ENCODE measurements around the gene BMS1.
"Not testable (repeated sequence)": the region's sequence is repeated elsewhere in the genome, so short reads cannot be mapped to it uniquely, and the experiment has no call there.

Gene BMS1

GRCh38 chr10:42782446-42783180, at the start of gene BMS1:
TSS of gene BMS1 (plus strand) at chr10:42782795. CDS start at chr10:42784395, 1,600 bp downstream.
- no peak for FAIRE-seq

DNA sequence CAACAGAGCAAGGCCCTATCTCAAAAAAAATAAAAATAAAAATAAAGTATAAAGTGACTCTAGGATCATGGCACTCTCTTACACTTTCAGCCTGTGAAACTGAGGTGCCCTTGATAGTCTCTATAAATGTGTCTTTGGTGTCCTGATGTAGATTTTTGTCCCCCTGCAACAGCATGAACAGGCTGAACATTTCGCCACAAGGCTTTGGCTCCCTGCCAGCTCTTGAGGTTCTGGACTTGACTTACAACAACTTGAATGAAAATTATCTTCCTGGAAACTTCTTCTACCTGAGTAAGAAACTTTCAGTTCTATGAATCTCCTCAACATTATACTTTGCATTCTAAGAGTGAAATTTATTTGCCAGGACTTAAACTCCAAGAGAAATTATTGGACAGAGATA, 48.1 kb upstream of the BMS1 start:
- no peak for FAIRE-seq

DNA sequence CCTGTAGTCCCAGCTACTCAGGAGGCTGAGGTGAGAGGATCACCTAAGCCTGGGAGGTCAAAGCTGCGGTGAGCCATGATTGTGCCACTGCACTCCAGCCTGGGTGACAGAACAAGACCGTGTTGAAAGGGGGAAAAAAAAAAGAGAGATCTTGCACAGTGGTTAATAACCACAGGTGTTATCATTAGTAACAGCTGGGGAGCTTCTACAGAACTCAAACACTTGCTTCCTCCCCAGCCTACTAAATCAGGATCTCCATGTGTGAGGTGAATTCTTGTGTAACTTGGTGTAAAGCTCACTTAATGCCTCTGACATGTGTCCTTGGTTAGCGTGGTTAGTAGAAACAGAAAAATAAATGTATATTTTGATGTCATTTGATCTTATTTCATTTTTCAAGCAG, 43.9 kb upstream of the BMS1 start:
- FAIRE-seq, result no peak

DNA sequence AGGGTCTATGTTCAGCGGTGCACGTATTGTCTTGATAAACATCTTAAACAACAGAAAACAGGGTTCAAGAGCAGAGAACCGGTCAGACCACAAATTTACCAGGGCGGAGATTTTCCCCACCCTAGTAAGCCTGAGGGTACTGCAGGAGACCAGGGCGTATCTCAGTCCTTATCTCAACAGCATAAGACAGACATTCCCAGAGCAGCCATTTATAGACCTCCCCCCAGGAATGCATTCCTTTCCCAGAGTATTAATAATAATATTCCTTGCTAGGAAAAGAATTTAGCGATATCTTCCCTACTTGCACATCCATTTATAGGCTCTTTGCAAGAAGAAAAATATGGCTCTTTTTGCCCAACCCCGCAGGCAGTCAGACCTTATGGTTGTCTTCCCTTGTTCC, 41.1 kb upstream of the BMS1 start:
- FAIRE-seq, result not testable (repeated sequence)

DNA sequence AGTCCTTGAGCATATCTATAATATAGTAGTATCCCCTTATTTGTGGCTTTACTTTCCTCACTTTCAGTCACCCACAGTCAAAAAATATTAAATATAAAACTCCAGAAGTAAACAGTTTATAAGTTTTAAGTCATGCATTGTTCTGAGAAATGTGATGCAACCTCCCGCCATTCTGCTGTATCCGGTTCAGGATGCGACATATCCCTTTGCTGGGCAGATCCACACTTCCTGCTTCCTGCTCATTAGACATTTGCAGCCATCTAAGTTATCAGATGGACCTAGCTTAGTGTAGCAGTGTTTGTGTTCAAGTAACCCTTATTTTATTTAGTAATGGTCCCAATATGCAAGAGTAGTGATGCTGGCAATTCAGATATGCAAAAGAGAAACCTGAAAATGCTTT, 38.9 kb upstream of the BMS1 start:
- FAIRE-seq, result no peak

DNA sequence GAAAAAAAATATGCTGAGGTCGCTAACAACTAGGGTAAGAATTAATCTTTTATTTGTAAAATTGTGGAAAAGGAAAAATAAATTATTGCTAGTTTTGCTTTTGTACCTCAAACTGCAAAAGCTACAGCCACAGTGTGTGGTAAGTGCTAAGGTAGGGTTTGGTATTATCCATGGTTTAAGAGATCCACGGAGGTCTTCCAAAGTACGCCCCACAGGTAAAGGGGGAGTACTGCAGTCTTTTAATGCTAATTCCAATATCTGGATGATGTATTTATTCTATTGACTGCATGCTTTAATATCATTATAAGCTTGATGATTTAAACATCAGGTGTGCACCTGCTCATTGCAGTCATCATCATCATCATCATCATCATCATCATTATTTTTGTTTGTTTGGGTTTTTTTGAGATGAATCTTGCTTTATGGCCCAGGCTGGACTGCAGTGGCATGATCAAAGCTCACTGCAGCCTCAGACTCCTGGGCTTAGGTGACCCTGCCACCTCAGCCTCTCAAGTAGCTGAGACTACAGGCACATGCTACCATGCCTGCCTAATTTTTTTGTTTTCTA, 38.4 kb upstream of the BMS1 start:
- no peak for FAIRE-seq

DNA sequence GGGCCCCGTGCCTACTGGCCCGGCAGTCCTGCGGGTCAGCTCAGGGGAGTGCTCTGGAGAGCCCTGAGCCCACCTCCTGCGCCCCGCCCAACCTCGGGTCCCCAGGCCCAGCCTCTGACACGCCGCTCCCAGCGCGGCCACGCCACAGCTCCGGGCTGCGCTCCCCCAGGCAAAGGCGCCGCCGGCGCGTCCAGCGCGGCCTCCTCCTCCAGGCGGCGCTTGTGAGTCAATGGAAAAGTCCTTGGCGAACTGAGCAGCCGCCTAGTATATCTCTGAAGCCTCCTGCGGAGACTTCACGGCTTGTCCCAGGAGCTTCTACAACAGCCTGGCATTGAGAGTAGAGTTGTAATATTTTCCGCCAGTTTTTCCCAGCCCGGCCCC, 29.5 kb upstream of the BMS1 start:
- FAIRE-seq, result no peak

DNA sequence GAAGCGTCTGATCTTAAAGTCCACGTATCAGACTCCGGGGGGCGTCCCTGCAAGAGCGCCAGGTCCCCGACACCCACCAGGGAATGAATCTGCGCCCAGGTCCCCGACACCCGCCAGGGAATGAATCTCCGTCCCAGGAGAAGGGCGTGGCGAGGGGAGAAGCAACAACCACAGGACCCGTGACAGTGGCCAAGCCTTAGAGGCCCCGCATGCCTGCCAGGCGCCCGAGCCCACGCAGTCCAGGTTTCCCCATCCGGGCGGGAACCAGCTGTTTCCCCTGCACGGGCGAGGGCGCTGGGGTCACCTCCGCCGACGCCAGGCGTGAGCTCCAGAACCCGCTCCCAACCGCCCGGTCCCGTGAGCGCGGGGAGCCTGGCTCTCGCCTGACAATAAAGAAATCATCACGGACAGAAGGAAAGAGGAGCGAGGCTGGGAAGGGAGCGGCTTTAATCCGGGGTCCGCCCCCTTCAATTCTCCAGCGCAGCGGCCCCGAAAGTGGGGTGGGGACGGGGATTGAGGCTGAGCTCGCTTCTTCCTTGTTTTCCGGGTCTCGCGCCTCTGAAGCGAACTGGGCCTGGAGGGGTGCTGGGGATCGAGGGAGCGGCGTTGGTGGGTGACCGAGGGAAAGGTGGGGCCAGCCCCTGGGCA, 29.0 kb upstream of the BMS1 start:
- FAIRE-seq, result no peak

GRCh38 chr10:42754155-42755027, 28.2 kb upstream of the BMS1 start:
- FAIRE-seq, result no peak

DNA sequence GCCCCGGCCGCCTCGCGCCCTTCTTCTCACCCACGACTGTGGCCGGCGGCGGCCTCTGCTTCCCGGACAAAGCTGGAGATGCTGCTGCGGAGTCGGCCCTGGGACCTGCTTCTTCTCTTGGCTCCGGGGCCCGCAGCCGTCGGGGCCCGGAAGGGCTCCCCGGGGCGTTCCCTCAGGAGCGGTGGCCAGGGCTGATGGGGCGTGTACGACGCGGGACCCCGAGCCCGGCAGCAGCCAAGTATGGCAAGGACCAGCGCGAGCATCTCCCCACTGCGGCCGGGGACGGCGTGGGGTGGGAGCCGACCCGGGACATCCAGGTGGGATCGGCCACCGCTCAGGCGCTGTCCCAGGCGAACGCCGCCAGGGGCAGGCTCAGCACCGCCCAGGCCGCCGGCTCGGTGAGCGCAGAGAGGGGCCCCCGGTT, 27.6 kb upstream of the BMS1 start:
- no peak for FAIRE-seq

DNA sequence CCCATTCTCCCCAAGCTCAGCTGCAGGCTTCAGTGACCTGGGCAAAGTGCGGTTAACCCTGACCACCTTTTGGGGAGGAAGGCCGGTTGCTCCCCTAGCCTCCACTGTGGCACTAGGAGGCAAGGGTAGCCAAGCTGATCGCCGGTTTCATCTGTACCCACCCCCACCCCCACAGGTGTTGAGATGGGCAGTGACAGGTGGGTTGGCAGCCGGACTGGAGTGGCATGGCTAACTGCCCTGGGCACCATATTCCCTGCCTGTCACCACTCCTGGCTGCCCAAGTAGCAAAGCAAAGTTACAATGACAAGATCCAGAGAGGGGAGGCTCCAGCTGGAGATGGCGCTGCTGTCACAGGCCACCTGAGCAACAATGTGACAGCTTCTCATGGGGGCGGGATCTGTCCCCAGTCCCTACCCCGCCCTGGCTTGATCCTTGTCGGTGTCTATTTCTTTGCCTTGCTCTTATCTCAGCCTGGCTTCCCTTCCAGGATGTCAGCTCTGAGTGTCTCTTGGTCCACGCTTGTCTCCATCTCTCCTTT, 27.0 kb upstream of the BMS1 start:
- FAIRE-seq, result no peak

DNA sequence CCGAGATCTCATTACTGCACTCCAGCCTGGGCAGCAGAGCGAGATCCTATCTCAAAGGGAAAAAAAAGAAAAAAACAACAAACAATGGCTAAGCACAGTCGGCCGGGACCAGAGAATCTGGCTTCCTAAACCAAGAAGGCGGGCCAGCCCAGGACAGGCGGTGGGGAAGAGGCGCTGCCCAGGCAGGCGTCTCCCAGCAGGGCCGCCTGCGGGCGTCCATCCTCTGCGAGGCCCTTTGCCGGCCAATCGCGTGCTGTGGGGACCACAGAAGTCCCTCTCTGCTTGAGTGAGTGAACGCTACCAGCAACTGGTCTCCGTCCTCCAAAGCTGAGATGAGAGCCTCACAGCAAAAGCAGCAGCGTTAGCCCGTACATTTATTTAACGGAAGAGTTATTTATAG, 14.7 kb upstream of the BMS1 start:
- FAIRE-seq, result no peak

GRCh38 chr10:42768581-42769152, 13.9 kb upstream of the BMS1 start:
- FAIRE-seq, result no peak

- no peak for FAIRE-seq
These were observed 13.4 kb upstream of the BMS1 start for GRCh38 chr10:42769173-42769572.

DNA sequence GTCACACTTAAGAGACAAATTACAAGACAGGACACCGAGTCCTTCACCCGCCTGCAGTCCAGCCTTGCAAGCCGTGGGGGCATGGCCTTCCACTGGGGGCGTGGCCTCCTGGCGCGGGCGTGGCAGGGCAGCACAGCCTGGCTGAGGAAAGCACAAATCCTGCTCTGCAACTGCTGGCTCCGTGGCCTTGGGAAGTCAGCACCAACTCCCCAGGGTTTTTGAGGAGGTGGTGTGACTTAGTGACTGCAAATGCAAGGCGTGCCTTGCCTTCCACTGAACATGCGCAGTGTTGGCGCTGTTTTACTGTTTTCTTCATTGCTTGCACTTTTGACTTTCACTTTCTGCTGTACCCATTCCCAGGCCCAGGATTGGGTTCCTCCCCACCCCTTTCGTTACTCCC, 12.9 kb upstream of the BMS1 start:
- no peak for FAIRE-seq

GRCh38 chr10:42776681-42777080, 5.9 kb upstream of the BMS1 start:
- FAIRE-seq, result no peak

DNA sequence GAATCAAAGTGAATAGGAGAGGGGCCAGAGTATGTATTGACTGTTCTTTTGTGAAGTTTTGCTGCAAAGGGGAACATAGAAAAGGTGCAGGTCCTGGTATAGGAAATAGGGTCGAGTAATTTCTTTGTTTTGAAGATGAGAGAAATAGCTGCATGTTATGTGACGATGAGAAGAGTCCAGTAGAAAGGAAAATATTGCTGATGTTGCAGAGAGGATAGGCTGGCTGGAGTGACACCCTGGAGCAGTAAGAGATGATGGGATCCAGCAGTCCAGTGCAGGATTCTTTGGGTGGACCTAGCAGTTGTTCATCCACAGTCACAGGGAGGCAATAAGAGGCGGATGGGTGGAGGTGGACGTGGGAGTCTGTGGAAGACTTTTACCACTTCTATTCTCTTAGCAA, 2.1 kb upstream of the BMS1 start:
- no peak for FAIRE-seq

- no peak for FAIRE-seq
These were observed 626 bp upstream of the BMS1 start for GRCh38 chr10:42781893-42782445.

GRCh38 chr10:42783181-42783549, 570 bp downstream of the BMS1 start:
- FAIRE-seq, result no peak

- no peak for FAIRE-seq
These were observed 3.2 kb downstream of the BMS1 start for GRCh38 chr10:42785759-42786158.

DNA sequence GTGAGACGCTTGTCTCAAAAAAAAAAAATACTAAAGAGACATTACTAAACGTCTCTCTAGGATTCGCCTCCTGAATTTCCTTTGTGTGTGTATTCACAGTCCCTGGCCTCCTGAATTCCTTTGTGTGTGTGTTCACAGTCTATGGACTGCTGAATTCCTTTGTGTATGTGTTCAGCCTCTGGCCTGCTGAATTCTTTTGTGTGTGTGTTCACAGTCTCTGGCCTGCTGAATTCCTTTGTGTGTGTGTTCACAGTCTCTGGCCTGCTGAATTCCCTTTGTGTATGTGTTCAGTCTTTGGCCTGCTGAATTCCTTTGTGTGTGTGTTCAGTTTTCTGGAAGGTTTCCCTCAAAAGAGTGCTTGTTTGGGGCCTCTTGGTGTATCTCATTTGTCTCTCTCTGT, 8.2 kb downstream of the BMS1 start:
- no peak for FAIRE-seq

- FAIRE-seq, result no peak
These were observed 13.1 kb downstream of the BMS1 start for GRCh38 chr10:42795701-42796100.

GRCh38 chr10:42801135-42801534, 18.5 kb downstream of the BMS1 start:
- FAIRE-seq, result no peak
